ENCODE measurements around the gene KRT17. TPM values are rescaled to one million over a fixed set of nuclear protein-coding genes. Genes with fewer than 3 reads are reported as not detected.
"Not testable (repeated sequence)": the region's sequence is repeated elsewhere in the genome, so short reads cannot be mapped to it uniquely, and the experiment has no call there.

The KRT17 gene
- total RNA-seq, 2 donors from 2014 or later: 2.8 to 5.1 TPM

DNA sequence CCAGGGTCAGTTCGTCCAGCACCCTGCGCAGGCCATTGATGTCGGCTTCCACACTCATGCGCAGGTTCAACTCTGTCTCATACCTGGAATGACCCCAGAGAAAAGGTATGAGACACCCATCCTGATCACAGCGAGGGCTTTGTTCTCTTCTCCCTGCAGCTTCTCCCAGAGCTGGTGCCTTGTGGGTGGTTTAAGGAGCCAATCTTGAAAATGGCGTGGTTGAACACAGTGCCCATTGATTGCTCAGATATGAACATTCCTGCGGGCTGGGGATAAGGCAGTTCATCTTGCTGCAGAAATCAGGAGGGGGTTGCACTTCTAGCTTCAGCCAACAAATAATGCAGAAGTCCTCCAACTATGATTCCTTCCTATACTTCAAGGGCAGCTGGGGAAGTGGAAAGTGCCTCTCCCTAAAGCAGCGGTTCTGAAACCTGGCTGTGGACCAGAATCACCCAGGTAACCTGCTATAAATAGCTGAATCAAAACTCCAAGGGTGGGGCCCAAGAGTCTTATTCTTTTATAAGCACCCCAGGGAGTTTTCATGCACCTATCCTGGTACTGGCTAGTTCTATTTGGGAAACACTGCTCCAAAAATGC is 39.9 kb downstream of the KRT17 start:
- intact Hi-C loops (cut with DNase I): not testable (repeated sequence)

GRCh38 chr17:41583137-41584127 is 40.9 kb downstream of the KRT17 start:
- intact Hi-C loops (cut with DNase I): no loop called here
- peak; percentile 65 for DNase-seq (ENCODE audit: low spot score)

More for the DNA sequence above, 39.9 kb downstream of the KRT17 start:
- DNase-seq (ENCODE audit: low spot score): peak; percentile 29

- intact Hi-C loops (cut with DNase I): not testable (repeated sequence)
These were observed 42.1 kb downstream of the KRT17 start for GRCh38 chr17:41582061-41582968.

DNA sequence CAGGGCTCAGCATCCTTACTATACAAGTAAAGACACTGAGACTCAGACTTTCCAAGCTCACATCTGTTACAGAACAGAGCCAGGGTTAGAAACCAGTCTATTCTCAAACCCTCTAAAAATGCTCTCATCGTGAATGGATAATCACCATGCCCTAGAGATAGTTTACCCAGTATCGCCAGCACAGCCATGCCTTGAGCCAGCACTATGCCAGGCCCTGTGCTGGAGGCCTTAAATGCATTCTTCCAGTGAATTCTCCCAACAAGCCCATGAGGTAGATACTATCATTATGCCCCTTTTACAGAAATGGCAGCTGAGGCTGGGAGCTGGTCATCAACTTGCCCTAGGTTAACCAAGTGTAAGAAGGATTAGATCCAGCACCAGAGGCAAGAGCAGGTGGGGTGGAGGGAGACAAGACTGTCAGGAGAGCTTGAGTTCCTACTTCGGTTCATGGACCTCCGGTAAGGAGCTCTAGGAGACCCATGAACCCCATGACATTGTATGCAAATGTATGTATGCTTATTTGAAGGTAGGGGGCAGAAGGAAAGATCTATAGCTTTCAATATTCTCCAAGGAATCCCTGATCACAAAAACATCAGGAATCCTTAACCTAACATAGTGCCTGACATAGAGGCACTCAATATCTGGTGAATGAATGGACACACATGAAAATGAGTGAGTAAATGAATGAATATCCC is 42.9 kb downstream of the KRT17 start:
- DNase-seq (ENCODE audit: low spot score): peak; percentile 25
- intact Hi-C loops (cut with DNase I): no loop called here

More at GRCh38 chr17:41582061-41582968, 42.1 kb downstream of the KRT17 start:
- peak; percentile 57 for DNase-seq (ENCODE audit: low spot score)

DNA sequence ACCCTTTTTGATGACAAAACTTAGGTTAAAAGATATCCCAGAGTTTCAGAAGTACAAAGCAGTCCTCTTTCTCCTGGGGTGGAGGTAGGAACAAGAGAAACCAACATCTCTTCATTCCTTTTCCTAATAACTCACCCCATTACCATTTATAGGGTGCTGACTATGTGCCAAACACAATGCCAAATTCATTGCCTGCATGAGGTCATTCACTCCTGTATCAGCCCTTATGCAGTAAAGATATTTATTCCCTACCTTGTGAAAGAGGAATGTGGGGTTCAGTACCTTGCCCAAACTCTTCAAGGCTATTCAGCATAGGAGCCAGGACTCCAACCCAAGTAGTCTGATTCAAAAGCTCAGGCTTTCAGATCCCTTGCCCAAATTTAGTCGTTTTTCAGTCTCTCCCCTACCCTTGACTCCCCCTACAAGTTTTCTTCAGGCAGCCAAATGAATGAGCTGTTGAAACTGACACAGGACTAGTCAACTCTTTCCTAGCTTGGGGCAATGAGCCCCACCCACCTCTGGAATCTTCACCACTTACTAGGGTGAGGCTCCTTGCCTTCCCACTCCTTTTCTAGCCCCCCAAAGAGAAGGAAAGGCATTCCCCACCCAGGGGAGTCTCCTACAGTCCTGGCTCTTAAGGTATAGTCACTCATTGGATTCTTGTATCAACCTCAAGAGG is 43.5 kb downstream of the KRT17 start:
- no peak for DNase-seq (ENCODE audit: low spot score)
- intact Hi-C loops (cut with DNase I): no loop called here

DNA sequence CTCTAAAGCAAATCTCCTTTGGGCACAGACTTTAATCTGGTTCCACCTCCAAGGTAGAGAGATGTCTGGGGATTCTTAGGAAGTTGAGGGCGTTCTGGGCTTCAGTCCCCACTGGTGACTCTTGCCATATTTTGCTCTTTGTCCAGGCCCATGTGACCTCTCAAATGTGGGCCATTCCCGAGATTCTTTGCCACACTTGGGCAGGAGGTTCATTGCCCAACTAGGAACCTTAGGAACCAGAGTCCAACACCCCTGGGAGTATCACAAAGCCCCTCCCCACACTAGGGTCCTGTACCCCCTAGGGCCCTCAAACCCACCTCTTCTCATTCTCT is 44.2 kb downstream of the KRT17 start:
- no peak for DNase-seq (ENCODE audit: low spot score)
- intact Hi-C loops (cut with DNase I): no loop called here

DNA sequence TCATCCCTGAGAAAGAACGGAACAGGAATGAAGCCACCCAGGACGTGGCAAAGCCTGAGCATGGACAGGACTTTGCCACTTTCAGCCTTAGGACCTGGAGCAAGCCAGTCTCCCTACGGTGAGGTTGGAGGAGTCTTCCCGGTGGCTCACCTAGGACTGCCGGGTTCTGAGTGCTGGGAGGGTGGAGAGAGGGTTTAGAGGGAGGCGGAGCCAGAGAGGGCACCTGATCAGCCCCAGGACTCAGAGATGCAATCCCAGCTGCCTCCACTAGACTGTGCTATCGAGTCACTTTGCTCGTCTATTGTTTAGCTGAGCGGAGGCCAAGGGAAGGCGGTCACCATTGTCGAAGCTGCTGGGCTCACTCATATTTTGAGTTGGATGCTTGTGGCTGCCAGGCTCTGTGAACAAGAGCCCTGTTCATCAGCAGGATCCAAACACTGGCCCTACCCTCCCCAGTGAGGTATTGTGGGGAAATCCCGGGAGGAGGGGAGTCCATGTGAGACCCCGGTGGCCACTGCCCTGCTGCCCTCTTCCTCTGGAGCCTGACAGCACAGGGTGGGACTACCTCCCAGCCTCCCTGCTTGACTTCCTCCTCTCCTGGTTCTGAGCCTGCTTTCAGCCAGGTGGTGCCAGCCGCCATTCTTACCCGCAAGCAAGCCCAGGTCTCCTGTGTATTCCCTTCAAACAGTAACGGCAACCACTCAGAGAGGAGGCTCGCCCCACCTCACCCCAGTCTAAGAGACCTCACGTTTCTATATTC is 44.7 kb downstream of the KRT17 start:
- intact Hi-C loops (cut with DNase I): no loop called here

DNA sequence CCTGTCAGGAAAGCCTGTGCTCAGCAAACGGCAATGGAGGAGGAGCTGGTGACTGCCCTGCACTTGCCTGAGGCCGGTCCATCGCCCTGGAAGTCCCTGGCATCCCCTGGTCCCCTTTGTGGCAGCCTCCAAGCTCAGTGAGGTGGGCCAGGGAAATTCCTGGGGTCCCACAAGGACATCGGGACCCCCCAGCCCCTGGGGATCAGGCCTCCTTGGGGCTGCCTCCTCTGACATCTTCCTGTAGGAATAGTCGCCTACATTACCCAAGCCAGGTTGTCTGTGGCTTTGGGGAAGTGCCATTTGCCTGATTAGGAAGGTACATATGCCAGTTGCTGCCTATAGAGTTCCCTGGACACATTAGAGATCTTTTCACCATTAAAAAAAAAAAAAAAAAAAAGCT is 45.4 kb downstream of the KRT17 start:
- intact Hi-C loops (cut with DNase I): no loop called here
- DNase-seq (ENCODE audit: low spot score): peak; percentile 66

More for the DNA sequence above, 44.7 kb downstream of the KRT17 start:
- DNase-seq (ENCODE audit: low spot score): peak; percentile 93

- DNase-seq (ENCODE audit: low spot score): no peak
- intact Hi-C loops (cut with DNase I): no loop called here
These were observed 45.8 kb downstream of the KRT17 start for GRCh38 chr17:41578538-41578937.

DNA sequence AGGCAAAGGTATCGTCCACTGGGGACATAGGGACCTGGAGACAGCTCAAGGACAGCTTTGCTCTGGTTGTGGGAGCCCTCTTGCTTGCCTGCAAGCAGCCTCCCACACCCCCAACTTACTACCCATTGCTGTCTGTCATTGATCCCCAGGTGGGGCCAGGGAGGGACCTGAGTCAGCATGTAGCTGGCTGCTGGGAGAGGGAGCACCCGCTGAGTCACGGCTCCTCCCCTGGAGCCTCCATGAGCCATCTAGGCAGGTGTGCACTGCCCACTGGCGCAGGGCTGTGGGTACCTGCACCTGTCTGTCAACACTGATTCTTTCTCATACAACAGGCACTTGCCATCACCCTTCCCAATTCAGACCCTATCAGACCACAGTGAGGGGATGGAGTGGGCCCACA is 47.6 kb downstream of the KRT17 start:
- peak; percentile 29 for DNase-seq (ENCODE audit: low spot score)
- intact Hi-C loops (cut with DNase I): not testable (repeated sequence)

DNA sequence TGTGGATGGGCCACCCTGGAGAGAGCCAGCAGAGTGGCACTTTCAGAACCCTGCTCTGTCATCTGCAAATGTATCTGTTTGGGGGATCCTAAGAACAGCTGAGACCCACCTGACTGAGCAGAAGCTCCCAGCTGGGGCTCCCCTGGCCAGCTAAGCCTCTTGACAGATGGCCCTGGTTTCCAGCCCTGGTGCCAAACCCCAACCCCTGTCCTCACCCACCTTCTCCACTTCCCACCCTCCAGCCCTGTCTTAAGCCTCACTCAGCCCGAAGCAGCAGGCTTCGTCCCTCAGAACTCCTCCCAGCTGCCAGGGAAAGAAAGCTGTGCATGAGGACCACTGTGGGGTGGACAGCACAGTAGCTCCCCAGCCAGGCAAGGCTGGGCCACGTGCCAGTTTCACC is 49.0 kb downstream of the KRT17 start:
- intact Hi-C loops (cut with DNase I): no loop called here
- DNase-seq (ENCODE audit: low spot score): no peak

DNA sequence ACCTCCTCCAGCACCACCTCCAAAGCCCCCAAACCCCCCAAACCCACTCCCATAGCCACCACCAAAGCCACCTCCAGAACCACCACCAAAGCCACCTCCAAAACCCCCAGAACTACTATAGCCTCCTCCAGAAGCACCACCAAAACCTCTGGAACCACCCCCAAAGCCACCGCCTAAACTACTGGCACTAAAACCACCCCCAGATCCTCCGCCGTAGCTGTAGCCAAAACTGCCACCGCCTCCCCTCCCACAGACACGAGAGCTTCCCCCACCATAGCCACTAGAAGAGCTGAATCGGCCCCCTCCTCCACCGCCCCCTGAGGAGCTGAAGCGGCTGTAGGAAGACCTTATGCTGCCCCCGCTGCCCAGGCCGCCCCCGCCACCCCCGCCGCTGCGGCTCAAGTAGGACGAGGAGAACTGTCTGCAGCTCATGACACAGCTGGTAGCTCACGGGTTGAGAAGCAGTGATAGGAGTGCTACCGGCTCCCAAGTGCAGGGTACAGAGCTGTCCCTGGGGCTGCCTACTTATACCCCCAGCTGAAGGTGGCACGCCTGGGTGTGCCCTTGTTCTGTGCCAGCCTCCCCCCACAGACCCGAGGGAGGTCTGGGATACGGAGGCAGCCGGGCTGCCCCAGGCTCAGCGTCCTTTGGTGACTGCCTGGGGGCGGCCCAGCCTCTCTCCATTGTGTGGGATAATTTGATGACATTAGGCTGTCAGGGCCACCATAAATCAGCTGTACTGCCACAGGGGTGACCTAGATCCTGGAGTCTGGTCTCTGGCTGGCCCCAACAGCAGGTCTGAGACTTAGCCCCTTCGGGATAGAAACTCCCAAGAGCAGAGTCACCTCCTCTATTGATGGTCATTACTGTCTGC is 52.6 kb downstream of the KRT17 start, which contains the start of gene KRT9:
KRT9 (minus strand) TSS at position 499 of the 874 bp plus-strand sequence; CDS start at position 432, 67 bp downstream.
- intact Hi-C loops (cut with DNase I): no loop called here
- no peak for DNase-seq (ENCODE audit: low spot score)

Other genes starting within 250 kb of the KRT17 start
- not detected for gene KRT34, start 242.3 kb downstream of the KRT17 start, total RNA-seq
- not detected for gene KRT31, start 227.0 kb downstream of the KRT17 start, total RNA-seq
- gene KRT37, start 200.0 kb downstream of the KRT17 start, total RNA-seq: not detected
- not detected for gene KRT38, start 183.6 kb downstream of the KRT17 start, total RNA-seq
- under 1 TPM in 1 of 2 donors, not detected in 1; 0.23 TPM for gene KRT32, start 157.2 kb downstream of the KRT17 start, total RNA-seq
- gene KRT35, start 143.4 kb downstream of the KRT17 start, total RNA-seq: not detected
- gene KRT36, start 134.7 kb downstream of the KRT17 start, total RNA-seq: not detected
- not detected for gene KRT13, start 119.0 kb downstream of the KRT17 start, total RNA-seq
- gene KRT15, start 105.7 kb downstream of the KRT17 start, total RNA-seq: not detected
- 1 to 10 TPM; 1.6 to 3.6 TPM for gene KRT19, start 96.3 kb downstream of the KRT17 start, total RNA-seq
- gene KRT9, start 52.5 kb downstream of the KRT17 start, total RNA-seq: not detected
- gene KRT14, start 37.7 kb downstream of the KRT17 start, total RNA-seq: 1 to 10 TPM; 1.3 to 2.0 TPM
- gene KRT16, start 11.8 kb downstream of the KRT17 start, total RNA-seq: not detected
- gene EIF1, start 64.3 kb upstream of the KRT17 start, total RNA-seq: 100 to 1,000 TPM; 694 to 760 TPM
- not detected for gene GAST, start 87.8 kb upstream of the KRT17 start, total RNA-seq
- gene HAP1, start 110.1 kb upstream of the KRT17 start, total RNA-seq: under 1 TPM in 1 of 2 donors, not detected in 1; 0.19 TPM
- 10 to 100 TPM; 14.6 to 21.2 TPM for gene JUP, start 162.1 kb upstream of the KRT17 start, total RNA-seq
- 10 to 100 TPM; 10.1 to 12.1 TPM for gene P3H4, start 187.4 kb upstream of the KRT17 start, total RNA-seq
- 100 to 1,000 TPM in 1 of 2 donors, 10 to 100 TPM in 1; 91.3 to 134 TPM for gene FKBP10, start 188.4 kb upstream of the KRT17 start, total RNA-seq
- gene NT5C3B, start 211.7 kb upstream of the KRT17 start, total RNA-seq: 10 to 100 TPM; 49.1 to 61.8 TPM
- under 1 TPM; 0.32 to 0.43 TPM for gene KLHL10, start 213.2 kb upstream of the KRT17 start, total RNA-seq
- gene KLHL11, start 240.8 kb upstream of the KRT17 start, total RNA-seq: 10 to 100 TPM; 10.9 to 12.1 TPM